ENCODE data around the gene SMG6. TPM values are rescaled to one million over a fixed set of nuclear protein-coding genes. Genes with fewer than 3 reads are reported as not detected.

Gene SMG6
- total and polyA plus RNA-seq, 2 of the 13 experiments (the other 11 are each of a cell fraction or from before 2014, with no cell fraction given), result 4.6 to 14.6 TPM

- TF ChIP-seq XBP1 (CRISPR knock-in tag; IDR thresholded peaks at IDR 0.05) (no peak), ZNF616 (CRISPR knock-in tag; IDR thresholded peaks at IDR 0.05; ENCODE audit: low read depth) (no peak), HES4 (CRISPR knock-in tag; IDR thresholded peaks at IDR 0.05; ENCODE audit: borderline replicate concordance) (no peak), PRPF4 (IDR thresholded peaks at IDR 0.05; ENCODE audit: low read depth, low read length, poor library complexity, severe bottlenecking) (no peak), ZNF160 (CRISPR knock-in tag; IDR thresholded peaks at IDR 0.05) (no peak), RFXAP (CRISPR knock-in tag; IDR thresholded peaks at IDR 0.05; ENCODE audit: borderline replicate concordance) (no peak), ZNF496 (CRISPR knock-in tag; IDR thresholded peaks at IDR 0.05; ENCODE audit: insufficient replicate concordance) (no peak), CHCHD3 (CRISPR knock-in tag; IDR thresholded peaks at IDR 0.05) (no peak), ZBTB38 (CRISPR knock-in tag; IDR thresholded peaks at IDR 0.05) (peak; percentile 62; the same call in 1 of the 2 replicates), GFI1 (CRISPR knock-in tag; IDR thresholded peaks at IDR 0.05; ENCODE audit: borderline replicate concordance) (no peak)
- TF ChIP-seq, protein P1, sequence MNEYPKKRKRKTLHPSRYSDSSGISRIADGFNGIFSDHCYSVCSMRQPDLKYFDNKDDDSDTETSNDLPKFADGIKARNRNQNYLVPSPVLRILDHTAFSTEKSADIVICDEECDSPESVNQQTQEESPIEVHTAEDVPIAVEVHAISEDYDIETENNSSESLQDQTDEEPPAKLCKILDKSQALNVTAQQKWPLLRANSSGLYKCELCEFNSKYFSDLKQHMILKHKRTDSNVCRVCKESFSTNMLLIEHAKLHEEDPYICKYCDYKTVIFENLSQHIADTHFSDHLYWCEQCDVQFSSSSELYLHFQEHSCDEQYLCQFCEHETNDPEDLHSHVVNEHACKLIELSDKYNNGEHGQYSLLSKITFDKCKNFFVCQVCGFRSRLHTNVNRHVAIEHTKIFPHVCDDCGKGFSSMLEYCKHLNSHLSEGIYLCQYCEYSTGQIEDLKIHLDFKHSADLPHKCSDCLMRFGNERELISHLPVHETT (CRISPR knock-in tag; conservative IDR thresholded peaks at IDR 0.05), result no peak
- TF ChIP-seq, protein P2, sequence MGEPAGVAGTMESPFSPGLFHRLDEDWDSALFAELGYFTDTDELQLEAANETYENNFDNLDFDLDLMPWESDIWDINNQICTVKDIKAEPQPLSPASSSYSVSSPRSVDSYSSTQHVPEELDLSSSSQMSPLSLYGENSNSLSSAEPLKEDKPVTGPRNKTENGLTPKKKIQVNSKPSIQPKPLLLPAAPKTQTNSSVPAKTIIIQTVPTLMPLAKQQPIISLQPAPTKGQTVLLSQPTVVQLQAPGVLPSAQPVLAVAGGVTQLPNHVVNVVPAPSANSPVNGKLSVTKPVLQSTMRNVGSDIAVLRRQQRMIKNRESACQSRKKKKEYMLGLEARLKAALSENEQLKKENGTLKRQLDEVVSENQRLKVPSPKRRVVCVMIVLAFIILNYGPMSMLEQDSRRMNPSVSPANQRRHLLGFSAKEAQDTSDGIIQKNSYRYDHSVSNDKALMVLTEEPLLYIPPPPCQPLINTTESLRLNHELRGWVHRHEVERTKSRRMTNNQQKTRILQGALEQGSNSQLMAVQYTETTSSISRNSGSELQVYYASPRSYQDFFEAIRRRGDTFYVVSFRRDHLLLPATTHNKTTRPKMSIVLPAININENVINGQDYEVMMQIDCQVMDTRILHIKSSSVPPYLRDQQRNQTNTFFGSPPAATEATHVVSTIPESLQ (CRISPR knock-in tag; conservative IDR thresholded peaks at IDR 0.05), result no peak
- TF ChIP-seq, protein P3, sequence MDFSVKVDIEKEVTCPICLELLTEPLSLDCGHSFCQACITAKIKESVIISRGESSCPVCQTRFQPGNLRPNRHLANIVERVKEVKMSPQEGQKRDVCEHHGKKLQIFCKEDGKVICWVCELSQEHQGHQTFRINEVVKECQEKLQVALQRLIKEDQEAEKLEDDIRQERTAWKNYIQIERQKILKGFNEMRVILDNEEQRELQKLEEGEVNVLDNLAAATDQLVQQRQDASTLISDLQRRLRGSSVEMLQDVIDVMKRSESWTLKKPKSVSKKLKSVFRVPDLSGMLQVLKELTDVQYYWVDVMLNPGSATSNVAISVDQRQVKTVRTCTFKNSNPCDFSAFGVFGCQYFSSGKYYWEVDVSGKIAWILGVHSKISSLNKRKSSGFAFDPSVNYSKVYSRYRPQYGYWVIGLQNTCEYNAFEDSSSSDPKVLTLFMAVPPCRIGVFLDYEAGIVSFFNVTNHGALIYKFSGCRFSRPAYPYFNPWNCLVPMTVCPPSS (IDR thresholded peaks at IDR 0.05), result no peak
These were observed 131.3 kb downstream of the SMG6 start (continued) for GRCh38 chr17:2172077-2172851.

All from HepG2 (cell line).